GM21619 (cell line): ENCODE data around the gene UBE2QL1.

Experiments
- ATAC-seq: cut with Tn5 transposase; IDR thresholded peaks from one replicate; pipeline ENCODE4 v1.9.1; 2021; ENCODE audit not compliant: unreplicated experiment

UBE2QL1 gene

GRCh38 chr5:6453937-6454560 lies 5.4 kb downstream of the UBE2QL1 start:
- ATAC-seq, result no peak

- ATAC-seq, result no peak
Measured at GRCh38 chr5:6454628-6455053, 6.0 kb downstream of the UBE2QL1 start.

GRCh38 chr5:6455571-6456200 lies 7.0 kb downstream of the UBE2QL1 start:
- ATAC-seq, result no peak

GRCh38 chr5:6456766-6457370 lies 8.2 kb downstream of the UBE2QL1 start:
- no peak for ATAC-seq

- ATAC-seq, result no peak
Measured at GRCh38 chr5:6457592-6457991, 8.9 kb downstream of the UBE2QL1 start.

- no peak for ATAC-seq
Measured at GRCh38 chr5:6458833-6459232, 10.2 kb downstream of the UBE2QL1 start.

- no peak for ATAC-seq
Measured at GRCh38 chr5:6459896-6460295, 11.2 kb downstream of the UBE2QL1 start.

GRCh38 chr5:6461006-6461405 lies 12.3 kb downstream of the UBE2QL1 start:
- no peak for ATAC-seq

GRCh38 chr5:6461793-6462650 lies 13.4 kb downstream of the UBE2QL1 start:
- no peak for ATAC-seq

GRCh38 chr5:6462671-6463070 lies 14.0 kb downstream of the UBE2QL1 start:
- no peak for ATAC-seq

- no peak for ATAC-seq
Measured at GRCh38 chr5:6464441-6464840, 15.8 kb downstream of the UBE2QL1 start.

GRCh38 chr5:6465831-6466790 lies 17.5 kb downstream of the UBE2QL1 start:
- ATAC-seq, result no peak

- ATAC-seq, result no peak
Measured at GRCh38 chr5:6466975-6467567, 18.4 kb downstream of the UBE2QL1 start.

- no peak for ATAC-seq
Measured at GRCh38 chr5:6467591-6467990, 18.9 kb downstream of the UBE2QL1 start.

- no peak for ATAC-seq
Measured at GRCh38 chr5:6468104-6468503, 19.4 kb downstream of the UBE2QL1 start.

- ATAC-seq, result no peak
Measured at GRCh38 chr5:6468870-6469269, 20.2 kb downstream of the UBE2QL1 start.

- ATAC-seq, result no peak
Measured at GRCh38 chr5:6469836-6470235, 21.2 kb downstream of the UBE2QL1 start.

GRCh38 chr5:6470672-6471071 lies 22.0 kb downstream of the UBE2QL1 start:
- no peak for ATAC-seq

GRCh38 chr5:6471252-6471651 lies 22.6 kb downstream of the UBE2QL1 start:
- no peak for ATAC-seq

GRCh38 chr5:6472792-6473191 lies 24.1 kb downstream of the UBE2QL1 start:
- no peak for ATAC-seq
